ENCODE data around the gene KCNN3. TPM values are rescaled to one million over a fixed set of nuclear protein-coding genes. Genes with fewer than 3 reads are reported as not detected.
A peak's percentile ranks its signal among the peaks of the same experiment; 100 is the strongest.

Gene KCNN3
- total RNA-seq, 2 donors from 2014 or later = 0.08 TPM; not detected in 1

DNA sequence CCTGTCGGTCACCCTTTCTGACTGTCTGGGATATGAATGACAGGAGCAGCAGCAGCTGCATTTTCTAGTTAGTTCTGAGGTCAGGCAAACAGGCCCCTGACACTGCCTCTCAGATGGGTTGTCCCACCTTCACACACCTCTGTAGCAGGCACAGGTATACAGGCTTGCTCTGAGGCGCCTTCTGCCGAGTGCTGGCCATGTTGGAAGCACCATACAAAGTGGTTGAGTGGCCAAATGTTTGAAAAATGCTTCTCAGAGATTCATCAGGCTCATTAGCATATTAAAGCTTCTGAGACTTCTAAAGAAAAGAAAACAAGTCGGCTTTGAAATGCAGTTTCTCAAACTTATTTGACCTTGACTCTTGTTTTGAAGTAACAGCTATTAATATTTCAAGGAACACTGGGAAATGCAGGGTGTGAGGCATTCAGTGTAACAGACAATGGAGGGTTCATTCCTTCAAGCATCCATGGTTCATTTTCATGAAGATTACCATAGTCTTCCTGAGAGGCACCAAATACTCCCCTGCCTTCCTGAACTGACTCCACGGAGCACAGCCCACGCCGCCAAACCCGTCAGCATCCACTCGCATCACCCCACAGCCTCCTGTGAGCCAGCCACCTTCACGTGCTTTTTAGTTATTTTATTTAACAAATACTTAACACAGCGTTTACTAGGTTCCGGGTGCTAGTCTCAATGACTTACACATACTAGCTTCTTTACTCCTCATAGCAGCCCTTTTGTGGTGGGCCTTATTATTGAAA lies 81.8 kb downstream of the KCNN3 start:
- H3K36me3 Mint-ChIP-seq = no peaks in the 10 kb centered on the region
- no peak for ATAC-seq
- H3K4me3 Mint-ChIP-seq = no peak overlapping the region
- no peaks in the 10 kb centered on the region for H3K9me3 Mint-ChIP-seq
- no peak overlapping the region for H3K27ac Mint-ChIP-seq
- peaks cover 11 to 23% of the 10 kb centered on the region in 2 donors for H3K4me1 Mint-ChIP-seq (ENCODE audit: low read depth in 2 of 2)
- DNase-seq (ENCODE audit: low spot score) = no peak
- peaks cover 25 to 32% of the 10 kb centered on the region in 2 donors for H3K27me3 Mint-ChIP-seq

GRCh38 chr1:154786804-154787570 lies 83.1 kb downstream of the KCNN3 start:
- no peaks in the 10 kb centered on the region for H3K36me3 Mint-ChIP-seq

DNA sequence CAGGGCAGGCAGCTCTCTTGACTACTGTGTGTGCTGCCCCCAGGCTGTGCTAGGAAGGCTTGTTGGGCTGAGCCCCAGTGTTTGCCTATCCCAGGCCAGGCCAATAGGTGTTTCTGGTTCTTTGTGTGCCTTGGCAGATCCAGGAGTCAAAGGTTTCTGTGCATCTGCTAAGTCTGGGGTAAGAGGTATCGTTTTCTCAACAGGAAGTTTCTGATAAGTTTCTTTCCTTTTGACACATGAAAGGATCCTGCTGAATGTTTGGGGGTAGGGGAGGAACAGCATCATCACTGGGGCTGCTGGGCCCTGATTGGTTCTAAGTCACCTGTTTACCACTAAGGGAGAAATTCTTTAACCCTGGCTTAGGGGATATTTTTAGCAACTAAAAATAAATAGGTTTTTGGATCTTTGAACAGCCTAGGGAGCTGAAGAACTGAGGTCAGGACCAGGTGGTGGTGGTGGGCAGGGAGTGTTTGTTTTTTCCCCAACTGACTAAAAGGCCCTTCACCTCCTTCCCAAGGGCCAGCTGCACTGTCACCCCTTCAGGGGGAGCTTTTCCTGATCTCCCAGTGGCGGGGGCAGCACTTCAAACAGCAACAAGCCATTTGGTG lies 85.1 kb downstream of the KCNN3 start:
- DNase-seq (ENCODE audit: low spot score) (no peak), ATAC-seq (peak; percentile 53 to 69)
- no peaks in the 10 kb centered on the region for H3K9me3 Mint-ChIP-seq
- no peaks in the 10 kb centered on the region for H3K36me3 Mint-ChIP-seq
- peaks cover 3 to 4% of the 10 kb centered on the region in 2 donors for H3K4me1 Mint-ChIP-seq (ENCODE audit: low read depth in 2 of 2)
- H3K27ac Mint-ChIP-seq = peak overlapping the region; percentile 41 to 75
- H3K27me3 Mint-ChIP-seq = peaks cover 0 to 11% of the 10 kb centered on the region in 2 donors
- no peak overlapping the region for H3K4me3 Mint-ChIP-seq

More at GRCh38 chr1:154786804-154787570, 83.1 kb downstream of the KCNN3 start:
- Mint-ChIP-seq H3K4me1 (ENCODE audit: low read depth in 2 of 2) (peaks cover 11 to 14% of the 10 kb centered on the region in 2 donors), H3K27me3 (peaks cover 15 to 23% of the 10 kb centered on the region in 2 donors), H3K9me3 (no peaks in the 10 kb centered on the region), H3K27ac (no peak overlapping the region), H3K4me3 (no peak overlapping the region)
- DNase-seq (ENCODE audit: low spot score) (no peak), ATAC-seq (no peak)

- no peak for ATAC-seq
- Mint-ChIP-seq H3K4me3 (no peak overlapping the region), H3K9me3 (no peaks in the 10 kb centered on the region), H3K36me3 (no peaks in the 10 kb centered on the region), H3K4me1 (ENCODE audit: low read depth in 2 of 2) (peaks cover 3 to 4% of the 10 kb centered on the region in 2 donors), H3K27me3 (peaks cover 0 to 11% of the 10 kb centered on the region in 2 donors), H3K27ac (peak overlapping the region; percentile 41 to 75)
- no peak for DNase-seq (ENCODE audit: low spot score)
Observed at GRCh38 chr1:154784416-154784815, 85.7 kb downstream of the KCNN3 start.

- Mint-ChIP-seq H3K27me3 (peaks cover 0 to 6% of the 10 kb centered on the region in 2 donors), H3K4me1 (ENCODE audit: low read depth in 2 of 2) (peaks cover 3 to 4% of the 10 kb centered on the region in 2 donors), H3K4me3 (no peak overlapping the region), H3K36me3 (no peaks in the 10 kb centered on the region), H3K9me3 (no peaks in the 10 kb centered on the region), H3K27ac (peak overlapping the region; percentile 41 to 75)
- ATAC-seq (no peak), DNase-seq (ENCODE audit: low spot score) (no peak)
Observed at GRCh38 chr1:154783976-154784375, 86.1 kb downstream of the KCNN3 start.

GRCh38 chr1:154780541-154780940 lies 89.5 kb downstream of the KCNN3 start:
- no peak for DNase-seq (ENCODE audit: low spot score)
- Mint-ChIP-seq H3K36me3 (no peaks in the 10 kb centered on the region), H3K27me3 (peaks cover 0 to 6% of the 10 kb centered on the region in 2 donors), H3K4me3 (no peak overlapping the region), H3K9me3 (no peaks in the 10 kb centered on the region), H3K27ac (no peak overlapping the region), H3K4me1 (ENCODE audit: low read depth in 2 of 2) (peaks cover 3 to 4% of the 10 kb centered on the region in 2 donors)
- ATAC-seq = no peak

GRCh38 chr1:154779551-154780189 lies 90.4 kb downstream of the KCNN3 start:
- no peaks in the 10 kb centered on the region for H3K36me3 Mint-ChIP-seq
- no peak overlapping the region for H3K4me3 Mint-ChIP-seq
- no peaks in the 10 kb centered on the region for H3K9me3 Mint-ChIP-seq
- ATAC-seq = no peak
- no peak overlapping the region for H3K27ac Mint-ChIP-seq
- H3K4me1 Mint-ChIP-seq (ENCODE audit: low read depth in 2 of 2) = peaks cover 0 to under 1% of the 10 kb centered on the region in 2 donors
- no peak for DNase-seq (ENCODE audit: low spot score)
- peaks cover 0 to 6% of the 10 kb centered on the region in 2 donors for H3K27me3 Mint-ChIP-seq

GRCh38 chr1:154778944-154779343 lies 91.1 kb downstream of the KCNN3 start:
- no peaks in the 10 kb centered on the region for H3K4me1 Mint-ChIP-seq (ENCODE audit: low read depth in 2 of 2)
- no peaks in the 10 kb centered on the region for H3K36me3 Mint-ChIP-seq
- no peak for ATAC-seq
- H3K4me3 Mint-ChIP-seq = no peak overlapping the region
- H3K27ac Mint-ChIP-seq = no peak overlapping the region
- H3K27me3 Mint-ChIP-seq = peaks cover 0 to 6% of the 10 kb centered on the region in 2 donors
- H3K9me3 Mint-ChIP-seq = no peaks in the 10 kb centered on the region
- DNase-seq (ENCODE audit: low spot score) = no peak

DNA sequence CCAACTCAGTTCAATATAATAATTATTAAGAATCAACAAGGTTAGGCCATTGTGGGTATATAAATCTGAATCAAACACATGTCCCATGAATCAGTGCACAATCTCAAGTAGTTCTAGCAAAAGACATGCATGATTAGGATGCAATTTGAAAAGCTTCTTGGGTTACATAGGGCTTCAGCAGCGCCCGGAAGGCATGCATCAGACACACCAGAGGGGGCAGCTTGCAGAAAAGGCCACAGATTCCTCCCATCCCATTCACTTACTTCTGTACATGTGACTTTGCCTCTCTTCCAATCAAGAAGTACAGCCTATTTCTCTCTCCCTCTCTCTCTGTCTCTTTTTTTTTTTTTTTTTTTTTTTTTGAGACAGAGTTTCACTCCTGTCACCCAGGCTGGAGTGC lies 91.8 kb downstream of the KCNN3 start:
- Mint-ChIP-seq H3K36me3 (no peaks in the 10 kb centered on the region), H3K27me3 (peaks cover 0 to under 1% of the 10 kb centered on the region in 2 donors), H3K27ac (no peak overlapping the region), H3K4me1 (ENCODE audit: low read depth in 2 of 2) (no peaks in the 10 kb centered on the region), H3K4me3 (no peak overlapping the region), H3K9me3 (no peaks in the 10 kb centered on the region)
- DNase-seq (ENCODE audit: low spot score) (no peak), ATAC-seq (no peak)

DNA sequence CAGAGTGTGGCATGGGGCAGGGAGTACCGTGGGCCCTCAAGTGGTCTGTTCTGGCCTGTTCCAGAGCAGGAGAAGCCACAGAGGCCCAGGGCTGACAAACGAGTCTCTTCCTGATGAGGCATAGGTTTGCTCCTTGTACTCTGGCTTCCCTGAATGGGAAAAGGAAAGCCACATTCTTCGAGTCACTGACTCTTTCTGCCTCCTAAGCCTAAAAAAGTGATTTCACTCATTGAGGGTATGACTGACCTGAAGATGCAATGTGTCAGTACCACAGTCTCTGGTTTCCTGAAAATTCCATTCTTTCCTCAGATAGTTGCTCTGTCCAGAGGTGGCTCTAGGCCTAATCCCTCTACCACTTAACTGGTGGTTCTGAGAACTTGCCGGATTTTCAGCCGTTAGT lies 92.3 kb downstream of the KCNN3 start:
- no peak for DNase-seq (ENCODE audit: low spot score)
- Mint-ChIP-seq H3K9me3 (no peaks in the 10 kb centered on the region), H3K27ac (no peak overlapping the region), H3K4me3 (no peak overlapping the region), H3K36me3 (no peaks in the 10 kb centered on the region), H3K4me1 (ENCODE audit: low read depth in 2 of 2) (no peaks in the 10 kb centered on the region), H3K27me3 (no peaks in the 10 kb centered on the region)
- ATAC-seq = no peak

DNA sequence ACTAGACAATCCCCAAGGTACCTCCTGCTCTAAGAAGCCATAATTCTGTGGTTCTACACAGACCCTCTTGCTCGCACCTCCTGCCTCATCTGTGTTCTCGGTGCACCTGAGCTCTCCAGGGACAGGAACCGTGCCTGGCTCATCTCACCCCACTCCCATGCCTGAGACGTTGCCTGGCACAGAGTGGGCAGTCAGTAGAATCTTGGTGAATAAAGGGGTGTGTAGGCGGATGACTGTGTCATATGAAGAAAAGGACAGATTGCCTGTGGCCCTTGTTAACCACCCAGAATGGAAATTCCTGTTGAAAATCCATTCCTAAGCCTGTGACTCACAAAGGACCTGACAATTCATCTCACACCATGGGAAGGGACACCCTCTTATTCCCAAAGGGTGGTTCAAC lies 92.9 kb downstream of the KCNN3 start:
- H3K36me3 Mint-ChIP-seq = no peaks in the 10 kb centered on the region
- H3K4me1 Mint-ChIP-seq (ENCODE audit: low read depth in 2 of 2) = no peaks in the 10 kb centered on the region
- no peak overlapping the region for H3K4me3 Mint-ChIP-seq
- peaks cover 0 to under 1% of the 10 kb centered on the region in 2 donors for H3K27me3 Mint-ChIP-seq
- H3K27ac Mint-ChIP-seq = no peak overlapping the region
- H3K9me3 Mint-ChIP-seq = no peaks in the 10 kb centered on the region
- no peak for ATAC-seq
- no peak for DNase-seq (ENCODE audit: low spot score)

DNA sequence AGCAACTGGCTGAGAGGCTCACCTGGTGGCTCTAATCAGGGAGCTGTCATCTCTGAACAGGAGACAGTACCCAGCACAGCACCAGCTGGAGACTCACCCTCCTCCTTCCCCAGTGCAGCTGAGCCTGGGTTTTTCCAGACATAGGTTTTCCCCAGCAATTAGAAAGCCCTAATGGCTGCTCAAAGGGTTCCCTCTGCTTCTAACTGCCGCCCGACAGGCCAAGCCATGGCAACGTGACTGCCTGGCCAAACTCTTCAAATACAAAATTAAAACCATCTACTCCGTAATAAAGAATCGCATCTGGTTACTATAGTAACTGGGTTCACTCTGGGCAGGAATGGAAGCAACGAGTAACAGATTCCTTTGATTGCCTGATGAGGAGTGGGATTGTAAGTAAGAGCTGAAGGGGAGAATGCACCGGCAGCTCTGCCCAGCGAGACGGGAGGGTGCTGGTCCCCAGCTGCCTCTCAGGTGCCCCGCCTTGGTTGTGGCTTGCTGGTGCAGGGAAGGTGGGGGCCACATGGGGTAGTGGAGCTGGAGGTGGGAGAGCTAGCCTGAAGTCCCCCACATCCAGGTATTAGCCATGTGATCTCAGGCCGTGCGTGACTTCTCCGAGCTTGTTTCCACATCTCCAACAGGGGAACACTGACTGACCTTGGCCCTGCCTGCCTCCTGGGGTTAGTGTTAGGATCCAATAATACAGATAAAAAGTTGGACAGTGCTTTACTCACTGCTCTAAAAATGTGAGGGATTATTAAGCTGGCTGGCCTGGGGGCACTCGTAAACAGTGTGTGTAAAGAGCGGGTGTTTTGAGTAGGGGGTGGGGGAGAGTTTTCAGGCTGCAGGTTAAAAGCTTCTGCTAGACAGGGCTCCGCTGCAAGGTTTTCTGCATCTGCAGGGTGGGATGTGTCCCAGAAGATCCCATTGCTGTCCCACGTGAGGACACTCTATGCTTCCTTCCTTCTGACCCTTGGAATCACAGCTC lies 94.2 kb downstream of the KCNN3 start:
- DNase-seq (ENCODE audit: low spot score) (no peak), ATAC-seq (no peak)
- Mint-ChIP-seq H3K27ac (no peak overlapping the region), H3K36me3 (no peaks in the 10 kb centered on the region), H3K27me3 (peaks cover 4 to 6% of the 10 kb centered on the region in 2 donors), H3K4me3 (no peak overlapping the region), H3K9me3 (no peaks in the 10 kb centered on the region), H3K4me1 (ENCODE audit: low read depth in 2 of 2) (no peaks in the 10 kb centered on the region)

All from natural killer cell treated with Interleukin-12 subunit alpha and Interleukin-12 subunit beta and Interleukin-15 and Interleukin-18, amount 100 ng/mL, for 72 hours (primary cell).